ENCODE data around the gene AUTS2. TPM values are rescaled to one million over a fixed set of nuclear protein-coding genes. Genes with fewer than 3 reads are reported as not detected.

AUTS2 gene
- total RNA-seq, 4 donors from 2014 or later = 14.9 to 27.2 (median 17.5) TPM

GRCh38 chr7:69693042-69693441 is 94.8 kb downstream of the AUTS2 start:
- intact Hi-C loops (cut with DNase I) = no loop called here
- no peak for DNase-seq
- 90 to 100% methylated on average over 1 of the region's 1 CpG for WGBS, 2 donors
- H3K27ac ChIP-seq = no peak overlapping the region
- no peaks in the 10 kb centered on the region for H3K36me3 ChIP-seq
- H3K27me3 ChIP-seq = no peaks in the 10 kb centered on the region
- H3K9me3 ChIP-seq = no peaks in the 10 kb centered on the region
- no peak for TF ChIP-seq CTCF (IDR thresholded peaks at IDR 0.05)
- TF ChIP-seq POLR2A (IDR thresholded peaks at IDR 0.05) = no peak
- H3K4me1 ChIP-seq = no peaks in the 10 kb centered on the region
- H3K4me3 ChIP-seq (replicated peaks in 1 of 3) = no peak overlapping the region

GRCh38 chr7:69696054-69696591 is 97.8 kb downstream of the AUTS2 start:
- no peak for DNase-seq
- 81% methylated on average over 7 of the region's 7 CpGs for WGBS, 2 donors
- TF ChIP-seq CTCF (IDR thresholded peaks at IDR 0.05) (no peak), POLR2A (IDR thresholded peaks at IDR 0.05) (no peak)
- Histone ChIP-seq H3K36me3 (no peaks in the 10 kb centered on the region), H3K9me3 (no peaks in the 10 kb centered on the region), H3K27me3 (no peaks in the 10 kb centered on the region), H3K4me3 (replicated peaks in 1 of 3) (no peak overlapping the region), H3K27ac (no peak overlapping the region), H3K4me1 (no peaks in the 10 kb centered on the region)
- intact Hi-C loops (cut with DNase I) = no loop called here

- TF ChIP-seq CTCF (IDR thresholded peaks at IDR 0.05) = no peak
- TF ChIP-seq POLR2A (IDR thresholded peaks at IDR 0.05) = no peak
- Histone ChIP-seq H3K27me3 (no peaks in the 10 kb centered on the region), H3K9me3 (no peaks in the 10 kb centered on the region), H3K36me3 (no peaks in the 10 kb centered on the region), H3K4me3 (replicated peaks in 1 of 3) (no peak overlapping the region), H3K27ac (no peak overlapping the region), H3K4me1 (no peaks in the 10 kb centered on the region)
- 77 to 78% methylated on average over 5 of the region's 5 CpGs for WGBS, 2 donors
- intact Hi-C loops (cut with DNase I) = no loop called here
- DNase-seq = no peak
These were observed 98.7 kb downstream of the AUTS2 start for GRCh38 chr7:69696686-69697685.

GRCh38 chr7:69698109-69698825 is 100.0 kb downstream of the AUTS2 start:
- DNase-seq = no peak
- H3K4me3 ChIP-seq (replicated peaks in 1 of 3) = no peak overlapping the region
- no peak overlapping the region for H3K27ac ChIP-seq
- intact Hi-C loops (cut with DNase I) = no loop called here
- H3K9me3 ChIP-seq = no peaks in the 10 kb centered on the region
- H3K36me3 ChIP-seq = no peaks in the 10 kb centered on the region
- no peaks in the 10 kb centered on the region for H3K27me3 ChIP-seq
- no peak for TF ChIP-seq POLR2A (IDR thresholded peaks at IDR 0.05)
- TF ChIP-seq CTCF (IDR thresholded peaks at IDR 0.05) = no peak
- 92 to 99% methylated on average over 5 of the region's 5 CpGs for WGBS, 2 donors
- no peaks in the 10 kb centered on the region for H3K4me1 ChIP-seq

All from thyroid gland (tissue), 4 donors.